Peyer's patch (tissue), 4 donors: Measurements from ENCODE around the gene CACNG1. TPM values are rescaled to one million over a fixed set of nuclear protein-coding genes. Genes with fewer than 3 reads are reported as not detected.

ENCODE experiments used
- DNase-seq, 3 donors: peaks; one replicate each; pipeline ENCODE4 v3.0.0-alpha.2; 2017 to 2019
- H3K27ac ChIP-seq, 4 donors: fragments of 200-600 bp; sonication (generic); one replicate each; pipeline ENCODE4 v1.5.1; 2016 to 2019
- H3K27me3 ChIP-seq, 2 donors: fragments of 200-600 bp; sonication (generic); one replicate each; pipeline ENCODE4 v1.5.1; 2019
- H3K36me3 ChIP-seq, 3 donors: fragments of 200-600 bp; sonication (generic); one replicate each; pipeline ENCODE4 v1.5.1; 2016 to 2019
- H3K4me1 ChIP-seq, 4 donors: fragments of 200-600 bp; sonication (generic); one replicate each; pipeline ENCODE4 v1.5.1; 2016 to 2019
- H3K4me3 ChIP-seq, 4 donors: fragments of 200-600 bp; sonication (generic); 1 replicate in 3 of 4; 2 replicates in 1 of 4; pipeline ENCODE4 v1.5.1; 2016 to 2019; ENCODE audit warnings: mild to moderate bottlenecking in 1 of 4
- H3K9me3 ChIP-seq, 4 donors: fragments of 200-600 bp; sonication (generic); one replicate each; pipeline ENCODE4 v1.5.1; 2016 to 2019; ENCODE audit warnings: mild to moderate bottlenecking in 1 of 4
- CTCF ChIP-seq, 6 experiments: fragments of 450-650 bp in 4 of 6; fragments of 200-600 bp in 2 of 6; sonication (generic) in 1 of 6; IDR thresholded peaks; one replicate each; pipeline ENCODE4 v1.5.1; 2017 to 2019; ENCODE audit warnings: antibody characterized with exemption in 6 of 6, mild to moderate bottlenecking in 3 of 6, moderate library complexity in 1 of 6
- POLR2A ChIP-seq, 2 donors: fragments of 450-650 bp; IDR thresholded peaks; one replicate each; pipeline ENCODE4 v1.5.1; 2017; ENCODE audit warnings: antibody characterized with exemption in 2 of 2, mild to moderate bottlenecking in 2 of 2, moderate library complexity in 2 of 2
- total RNA-seq, 4 donors: library from RNA; depleted of rRNA; stranded (reverse); fragments of >200 nt; gene quantifications; one replicate each; pipeline ENCODE4 v1.1.0, GENCODE V29; 2016

CACNG1 gene
- total RNA-seq, 4 donors from 2014 or later: not detected

GRCh38 chr17:67049025-67049739 lies 4.8 kb downstream of the CACNG1 start:
- no peaks in the 10 kb centered on the region for H3K4me1 ChIP-seq
- peaks cover 0 to 14% (median 3%) of the 10 kb centered on the region in 4 donors for H3K9me3 ChIP-seq
- DNase-seq: no peak
- no peak overlapping the region for H3K4me3 ChIP-seq
- TF ChIP-seq POLR2A (IDR thresholded peaks at IDR 0.05): no peak
- TF ChIP-seq CTCF (IDR thresholded peaks at IDR 0.05): no peak
- H3K36me3 ChIP-seq: no peaks in the 10 kb centered on the region
- no peaks in the 10 kb centered on the region for H3K27me3 ChIP-seq
- H3K27ac ChIP-seq: no peak overlapping the region

GRCh38 chr17:67050066-67050465 lies 5.7 kb downstream of the CACNG1 start:
- no peaks in the 10 kb centered on the region for H3K36me3 ChIP-seq
- H3K4me1 ChIP-seq: no peaks in the 10 kb centered on the region
- H3K4me3 ChIP-seq: no peak overlapping the region
- TF ChIP-seq POLR2A (IDR thresholded peaks at IDR 0.05) (no peak), CTCF (IDR thresholded peaks at IDR 0.05) (no peak)
- H3K9me3 ChIP-seq: peaks cover 0 to 14% (median 3%) of the 10 kb centered on the region in 4 donors
- H3K27me3 ChIP-seq: no peaks in the 10 kb centered on the region
- no peak overlapping the region for H3K27ac ChIP-seq
- DNase-seq: no peak

- no peaks in the 10 kb centered on the region for H3K36me3 ChIP-seq
- peak in 1 of 3 donors; percentile 10 for DNase-seq
Measured at GRCh38 chr17:67050471-67051154, 6.3 kb downstream of the CACNG1 start.

GRCh38 chr17:67051155-67051538 lies 6.8 kb downstream of the CACNG1 start:
- TF ChIP-seq POLR2A (IDR thresholded peaks at IDR 0.05) (no peak), CTCF (IDR thresholded peaks at IDR 0.05) (no peak)
- peak in 1 of 3 donors; percentile 11 for DNase-seq
- Histone ChIP-seq H3K9me3 (peaks cover 0 to 14% (median 3%) of the 10 kb centered on the region in 4 donors), H3K4me3 (no peak overlapping the region), H3K36me3 (no peaks in the 10 kb centered on the region), H3K27ac (no peak overlapping the region), H3K4me1 (no peaks in the 10 kb centered on the region), H3K27me3 (no peaks in the 10 kb centered on the region)

More at GRCh38 chr17:67050471-67051154, 6.3 kb downstream of the CACNG1 start:
- no peak overlapping the region for H3K4me3 ChIP-seq
- TF ChIP-seq POLR2A (IDR thresholded peaks at IDR 0.05) (no peak), CTCF (IDR thresholded peaks at IDR 0.05) (no peak)
- no peaks in the 10 kb centered on the region for H3K4me1 ChIP-seq
- no peak overlapping the region for H3K27ac ChIP-seq
- H3K27me3 ChIP-seq: no peaks in the 10 kb centered on the region
- H3K9me3 ChIP-seq: peaks cover 0 to 14% (median 3%) of the 10 kb centered on the region in 4 donors

GRCh38 chr17:67051837-67052236 lies 7.5 kb downstream of the CACNG1 start:
- Histone ChIP-seq H3K9me3 (peaks cover 0 to 14% (median 3%) of the 10 kb centered on the region in 4 donors), H3K27ac (no peak overlapping the region), H3K36me3 (no peaks in the 10 kb centered on the region), H3K4me1 (no peaks in the 10 kb centered on the region), H3K4me3 (no peak overlapping the region), H3K27me3 (no peaks in the 10 kb centered on the region)
- no peak for DNase-seq
- no peak for TF ChIP-seq CTCF (IDR thresholded peaks at IDR 0.05)
- no peak for TF ChIP-seq POLR2A (IDR thresholded peaks at IDR 0.05)
